22Rv1 (cell line): ENCODE measurements around the gene SLC8A1.

Experiments used
- CTCF ChIP-seq: fragments of 450-650 bp; IDR thresholded peaks from 2 replicates; pipeline ENCODE4 v1.5.1; 2017; ENCODE audit warnings: mild to moderate bottlenecking
- ZFX ChIP-seq: fragments of 450-650 bp; IDR thresholded peaks from 2 replicates; pipeline ENCODE4 v1.6.1; 2017; ENCODE audit warnings: antibody characterized with exemption, borderline replicate concordance

GRCh38 chr2:40303746-40304145 lies 148.1 kb downstream of the SLC8A1 start:
- TF ChIP-seq CTCF (no peak), ZFX (no peak)
